ENCODE data around the gene ZNF77. TPM values are rescaled to one million over a fixed set of nuclear protein-coding genes. Genes with fewer than 3 reads are reported as not detected.

The ZNF77 gene
- total RNA-seq, 1 donor from 2014 or later: 3.0 TPM

Other genes with a start within 250 kb of the ZNF77 start
- 0.96 TPM for gene GNG7, start 242.3 kb downstream of the ZNF77 start, total RNA-seq
- not detected for gene DIRAS1, start 223.6 kb downstream of the ZNF77 start, total RNA-seq
- 72.7 TPM for gene SLC39A3, start 205.0 kb downstream of the ZNF77 start, total RNA-seq
- gene SGTA, start 161.7 kb downstream of the ZNF77 start, total RNA-seq: 29.8 TPM
- 67.3 TPM for gene THOP1, start 159.5 kb downstream of the ZNF77 start, total RNA-seq
- gene ZNF554, start 125.1 kb downstream of the ZNF77 start, total RNA-seq: 1.1 TPM
- 6.8 TPM for gene ZNF555, start 103.5 kb downstream of the ZNF77 start, total RNA-seq
- not detected for gene ZNF556, start 77.6 kb downstream of the ZNF77 start, total RNA-seq
- gene ZNF57, start 44.0 kb downstream of the ZNF77 start, total RNA-seq: 9.8 TPM
- not detected for gene TLE6, start 32.6 kb upstream of the ZNF77 start, total RNA-seq
- 86.3 TPM for gene TLE2, start 84.3 kb upstream of the ZNF77 start, total RNA-seq
- gene TLE5, start 117.5 kb upstream of the ZNF77 start, total RNA-seq: 559 TPM
- 178 TPM for gene GNA11, start 149.4 kb upstream of the ZNF77 start, total RNA-seq
- gene GNA15, start 191.1 kb upstream of the ZNF77 start, total RNA-seq: 7.1 TPM
- 4.9 TPM for gene S1PR4, start 233.8 kb upstream of the ZNF77 start, total RNA-seq
- 118 TPM for gene NCLN, start 241.0 kb upstream of the ZNF77 start, total RNA-seq